HG02642 (cell line): ENCODE data around the gene AMER2.
"Not testable (repeated sequence)": the region's sequence is repeated elsewhere in the genome, so short reads cannot be mapped to it uniquely, and the experiment has no call there.

Source experiments
- ATAC-seq: cut with Tn5 transposase; IDR thresholded peaks from one replicate; pipeline ENCODE4 v1.9.1; 2021; ENCODE audit warnings: mild to moderate bottlenecking; ENCODE audit not compliant: unreplicated experiment, poor library complexity

AMER2 gene

DNA sequence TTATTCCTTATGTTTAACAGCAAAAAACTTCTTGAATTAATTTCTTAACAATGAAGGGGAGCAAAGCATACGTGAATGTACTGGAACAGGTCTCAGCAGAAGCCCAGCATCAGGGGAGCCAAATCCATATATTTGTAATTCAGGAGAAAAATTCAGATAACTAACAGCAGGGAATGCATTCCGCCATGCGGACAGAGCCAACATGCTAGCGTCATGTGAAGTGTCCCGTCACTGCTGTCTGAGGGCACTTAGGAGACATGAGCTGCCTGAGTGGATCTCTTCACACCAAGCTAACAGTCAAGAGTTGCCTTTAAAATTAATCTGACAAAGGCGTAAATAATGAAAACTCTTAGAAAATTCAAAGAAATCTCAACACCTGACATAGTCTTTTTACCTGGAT is 6.4 kb downstream of the AMER2 start:
- no peak for ATAC-seq

DNA sequence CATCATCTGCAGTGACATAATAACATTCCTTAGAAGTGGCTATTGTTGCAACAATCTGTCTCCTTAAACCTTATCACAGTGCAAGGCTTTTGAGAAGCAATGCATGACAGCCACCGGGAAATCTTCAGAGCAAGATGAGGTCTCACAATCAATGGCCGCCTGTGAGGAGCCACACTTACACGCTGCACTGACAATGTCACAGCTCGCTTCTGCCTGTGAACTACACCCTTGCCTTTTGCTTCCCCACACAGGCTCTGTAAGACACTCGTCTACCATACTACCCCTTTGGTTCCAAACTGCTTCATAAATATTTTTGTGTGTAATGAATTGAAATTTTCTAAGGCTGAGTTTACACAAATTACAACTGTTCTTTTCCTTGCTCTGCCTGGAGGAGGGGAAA is 6.9 kb downstream of the AMER2 start:
- ATAC-seq = not testable (repeated sequence)

DNA sequence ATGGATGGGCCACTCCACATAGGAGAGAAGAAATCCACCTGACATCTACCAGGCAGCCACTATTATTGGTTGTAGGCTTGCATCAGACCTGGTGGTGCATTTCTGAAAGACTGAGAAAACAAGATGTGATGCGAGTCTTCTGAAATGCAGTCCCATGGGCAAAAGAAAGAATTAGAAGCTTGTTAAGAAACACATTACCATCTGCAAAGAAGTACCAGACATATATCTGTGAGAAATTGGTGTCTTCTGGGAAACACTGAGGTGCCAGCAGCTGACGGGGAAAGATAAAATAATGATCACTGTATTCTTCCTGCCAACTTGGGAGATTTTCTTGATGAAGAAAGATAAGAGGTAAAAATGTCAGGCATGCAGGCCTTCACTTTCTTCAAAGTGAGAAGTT is 14.4 kb downstream of the AMER2 start:
- no peak for ATAC-seq

DNA sequence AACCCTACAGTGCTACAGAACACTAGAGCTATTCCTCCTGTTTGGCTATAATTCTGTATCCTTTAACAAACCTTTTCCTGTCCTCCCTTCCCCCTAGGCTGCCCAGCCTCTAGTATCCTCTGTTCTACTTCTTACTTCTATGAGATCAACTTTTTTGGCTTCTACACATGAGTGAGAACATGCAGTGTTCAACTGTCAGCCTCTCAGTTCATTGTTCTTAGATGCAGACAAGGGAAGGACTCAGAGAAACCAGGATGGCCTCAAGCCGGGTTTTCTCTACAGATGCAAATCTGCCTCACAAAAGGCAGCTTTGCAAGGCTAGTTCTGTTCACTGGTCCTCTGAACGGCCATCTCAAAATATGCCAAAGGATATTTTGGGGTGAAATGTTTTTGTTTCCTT is 18.4 kb downstream of the AMER2 start:
- ATAC-seq = no peak

DNA sequence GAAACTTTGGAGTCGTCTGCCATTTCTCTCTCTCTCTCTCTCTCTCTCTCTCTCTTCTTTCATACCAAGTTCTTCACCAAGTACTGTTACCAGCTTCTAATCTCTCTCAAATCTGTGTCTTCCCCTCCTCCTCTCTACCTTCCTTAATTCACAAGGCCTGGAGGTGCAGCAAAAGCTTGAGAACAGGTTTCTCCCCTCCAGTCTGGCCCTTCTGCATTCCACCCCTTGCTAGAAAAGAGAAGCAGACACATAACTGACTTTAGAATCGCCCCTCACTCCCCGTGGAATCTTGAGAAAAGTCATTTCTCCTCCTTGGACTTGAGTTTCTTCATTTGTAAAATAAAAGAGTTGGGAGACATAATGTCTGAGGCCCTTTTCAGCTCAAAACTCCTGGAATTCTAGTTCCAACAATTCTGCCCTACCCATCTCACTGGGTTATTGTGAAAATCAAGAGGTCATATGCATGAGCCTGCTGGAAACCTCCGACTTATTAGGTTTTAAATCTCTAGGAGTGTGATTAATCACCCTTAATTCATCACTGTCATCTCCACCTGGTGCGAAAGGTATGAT is 20.4 kb downstream of the AMER2 start:
- no peak for ATAC-seq

DNA sequence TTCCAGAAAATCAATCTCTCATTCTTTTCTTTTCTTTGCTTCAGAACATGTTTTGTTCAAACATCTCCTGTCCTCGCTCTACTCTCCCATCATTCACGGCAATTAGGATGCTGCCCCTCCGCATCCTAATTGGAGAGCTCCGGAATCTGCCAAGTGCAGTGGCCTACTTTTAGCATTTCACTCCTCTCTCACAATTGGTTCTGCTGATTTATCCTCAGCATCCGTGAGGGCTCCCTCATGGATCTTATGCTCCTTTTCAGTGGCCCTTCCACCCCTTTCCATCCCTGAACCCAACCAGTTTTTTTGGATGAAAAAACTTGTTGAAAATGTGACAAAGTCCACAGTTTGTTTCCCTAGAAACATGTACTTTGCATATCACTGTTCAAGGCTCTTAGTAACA is 22.4 kb downstream of the AMER2 start:
- no peak for ATAC-seq

DNA sequence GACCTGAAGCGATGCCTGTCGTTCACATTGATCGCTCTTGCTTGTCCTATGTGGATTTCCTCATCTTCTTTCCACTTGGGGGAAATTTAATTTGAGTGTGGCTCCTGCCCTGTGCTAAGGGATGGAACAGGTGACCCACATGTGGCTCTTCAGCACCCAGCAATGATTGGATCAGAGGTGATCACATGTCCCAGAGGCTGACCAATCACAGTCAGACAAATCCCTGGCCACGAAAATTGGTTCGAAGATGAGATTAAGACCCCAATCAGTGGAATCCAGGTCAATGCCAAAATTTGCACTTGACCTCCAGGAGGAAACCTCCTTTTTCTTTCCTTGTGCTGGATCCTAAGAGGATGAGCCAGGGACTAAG is 23.7 kb downstream of the AMER2 start:
- no peak for ATAC-seq

DNA sequence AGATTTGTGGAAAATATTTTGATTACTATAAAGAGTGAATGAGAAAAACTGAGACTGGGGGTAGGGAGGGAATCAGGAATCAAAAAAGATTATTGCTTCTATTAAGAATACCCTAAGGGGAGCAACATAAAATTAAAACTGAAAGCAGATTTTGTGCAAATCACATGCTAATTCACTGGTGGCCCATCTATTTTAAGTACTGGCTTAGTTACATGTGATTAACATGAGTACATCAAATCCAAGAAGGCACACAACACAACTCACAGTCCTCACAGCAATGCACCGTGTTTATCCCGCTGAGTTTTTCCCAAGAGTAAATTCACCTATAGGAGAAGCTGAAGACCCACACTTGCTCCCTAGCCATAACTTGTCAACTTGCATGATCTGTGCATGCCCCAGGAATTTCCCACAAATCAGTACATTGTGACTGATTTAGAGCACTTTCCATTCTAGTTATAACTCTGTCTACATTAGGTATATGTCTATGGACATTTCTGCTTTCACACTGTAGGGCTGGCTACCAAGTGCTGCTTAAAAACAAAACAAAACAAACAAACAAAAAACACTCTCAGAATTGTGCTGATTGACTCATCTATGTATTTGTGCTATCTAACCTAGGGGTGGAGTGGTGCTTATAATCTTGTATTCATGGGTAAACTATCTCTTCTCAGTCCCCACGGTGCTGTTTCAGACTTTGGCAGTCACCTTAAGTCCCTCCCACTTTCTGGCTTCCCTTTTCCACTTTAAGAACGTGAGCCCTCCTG is 24.3 kb downstream of the AMER2 start:
- peak; percentile 83 for ATAC-seq

DNA sequence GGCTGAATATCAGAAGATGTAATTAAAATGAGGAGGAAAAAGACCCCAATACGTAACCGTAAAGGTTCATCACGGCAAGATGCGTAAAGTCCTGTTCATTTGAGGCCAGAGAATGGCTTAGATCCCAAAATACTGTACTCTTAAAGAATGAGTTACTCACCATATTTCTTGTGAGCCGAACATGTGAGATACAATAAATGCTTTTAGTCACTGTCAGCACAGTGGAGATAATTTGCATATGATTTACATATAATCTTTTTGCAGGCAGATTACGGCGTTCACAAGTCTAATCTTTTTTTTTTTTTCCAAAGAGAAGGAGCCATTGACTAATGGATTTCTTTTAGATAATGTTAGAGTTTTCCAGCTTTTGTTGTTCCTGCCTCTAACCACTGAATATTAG is 28.4 kb downstream of the AMER2 start:
- no peak for ATAC-seq

DNA sequence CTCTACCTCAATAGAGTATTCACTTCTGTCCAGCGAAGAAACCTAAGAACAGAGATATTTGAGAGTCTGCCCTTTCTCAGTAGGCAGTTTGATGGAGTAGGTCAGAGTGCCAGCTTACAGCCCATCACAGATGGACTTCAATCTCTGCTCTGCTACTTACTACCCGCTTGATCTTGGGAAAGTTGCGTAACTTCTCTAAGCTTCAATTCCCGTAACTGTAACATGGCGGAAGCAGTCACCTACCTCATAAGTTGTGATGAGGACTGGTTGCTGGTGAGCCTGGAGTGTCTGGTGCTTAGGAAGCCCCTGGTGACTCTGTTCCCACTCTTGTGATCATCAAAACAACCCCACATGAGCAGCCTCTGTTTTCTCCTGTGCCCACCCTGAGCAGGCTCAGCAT is 31.0 kb downstream of the AMER2 start:
- ATAC-seq = no peak

DNA sequence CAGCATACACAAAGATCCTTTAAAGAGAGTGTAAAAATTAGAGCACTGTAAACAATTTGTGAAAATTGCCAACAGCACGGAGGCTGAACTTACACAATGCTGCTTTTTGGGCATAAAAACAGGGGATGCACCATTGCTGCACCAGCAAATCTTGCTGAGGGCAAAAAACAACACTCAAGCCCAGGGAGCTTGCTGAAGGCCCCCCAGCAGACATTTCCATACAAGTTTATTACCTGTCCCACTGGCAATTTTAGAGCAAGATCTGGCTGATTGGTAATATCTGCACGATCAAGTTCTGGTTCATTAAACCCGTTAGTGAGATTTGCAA is 34.3 kb downstream of the AMER2 start:
- ATAC-seq = no peak

DNA sequence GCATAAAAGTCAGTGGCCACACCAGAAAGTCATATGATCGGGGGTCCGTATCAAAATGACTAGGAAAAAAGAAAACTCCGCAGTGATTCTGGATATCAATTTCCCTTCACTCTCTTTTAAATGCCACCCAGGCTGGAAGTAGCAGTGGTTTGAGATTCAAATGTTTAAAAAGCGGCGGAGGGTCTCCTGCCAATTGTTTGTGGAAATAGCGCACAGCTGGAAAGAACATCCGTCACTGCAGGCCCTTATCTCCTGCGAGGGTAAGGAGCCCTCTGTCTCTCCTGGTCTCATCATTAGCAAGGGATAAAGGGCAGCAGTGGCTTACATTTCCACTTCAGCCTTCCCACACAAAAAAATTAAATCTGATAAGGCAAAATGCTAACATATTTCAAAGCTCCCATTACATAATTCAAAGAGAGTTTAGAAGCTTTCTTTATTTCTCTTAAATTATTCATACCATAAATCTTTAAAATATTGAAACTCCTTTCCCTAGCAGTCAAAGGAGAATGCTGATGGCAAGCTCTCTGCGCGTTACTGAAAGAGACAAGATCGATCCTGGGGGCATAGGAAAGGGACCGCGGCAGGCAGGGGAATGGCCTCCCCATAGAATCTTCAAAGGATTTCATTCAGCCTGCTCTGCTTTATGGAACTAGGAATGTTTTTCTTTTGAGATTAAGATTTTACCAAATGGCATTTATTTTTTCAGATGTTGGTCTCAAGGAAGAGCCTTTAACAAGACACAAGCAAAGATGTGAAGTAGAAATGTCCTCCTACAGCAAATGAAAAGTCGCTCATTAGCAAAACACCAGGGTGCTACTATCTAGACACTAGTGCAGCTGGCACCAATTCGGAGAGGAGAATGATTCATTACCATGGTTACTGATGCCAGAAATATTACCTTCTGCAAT is 35.0 kb downstream of the AMER2 start:
- no peak for ATAC-seq

DNA sequence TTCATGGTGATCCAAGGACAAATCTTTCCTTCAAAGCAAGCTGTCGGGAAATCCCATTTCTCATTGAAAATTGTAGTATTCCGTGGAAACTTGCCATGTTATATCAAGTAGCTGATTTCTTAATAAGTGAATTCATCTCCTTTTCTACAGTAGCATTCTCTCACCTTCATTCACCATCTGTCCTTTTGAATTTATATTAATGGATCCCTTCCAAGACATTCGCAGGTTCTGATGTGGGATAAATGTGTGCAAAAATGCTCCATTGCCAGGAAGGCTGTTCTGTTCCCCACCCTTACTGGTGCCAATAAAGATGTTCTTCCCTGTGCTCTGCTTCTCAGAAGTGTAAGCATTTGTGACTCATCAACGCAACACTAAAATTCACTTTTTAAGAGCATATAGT is 36.2 kb downstream of the AMER2 start:
- ATAC-seq = no peak

DNA sequence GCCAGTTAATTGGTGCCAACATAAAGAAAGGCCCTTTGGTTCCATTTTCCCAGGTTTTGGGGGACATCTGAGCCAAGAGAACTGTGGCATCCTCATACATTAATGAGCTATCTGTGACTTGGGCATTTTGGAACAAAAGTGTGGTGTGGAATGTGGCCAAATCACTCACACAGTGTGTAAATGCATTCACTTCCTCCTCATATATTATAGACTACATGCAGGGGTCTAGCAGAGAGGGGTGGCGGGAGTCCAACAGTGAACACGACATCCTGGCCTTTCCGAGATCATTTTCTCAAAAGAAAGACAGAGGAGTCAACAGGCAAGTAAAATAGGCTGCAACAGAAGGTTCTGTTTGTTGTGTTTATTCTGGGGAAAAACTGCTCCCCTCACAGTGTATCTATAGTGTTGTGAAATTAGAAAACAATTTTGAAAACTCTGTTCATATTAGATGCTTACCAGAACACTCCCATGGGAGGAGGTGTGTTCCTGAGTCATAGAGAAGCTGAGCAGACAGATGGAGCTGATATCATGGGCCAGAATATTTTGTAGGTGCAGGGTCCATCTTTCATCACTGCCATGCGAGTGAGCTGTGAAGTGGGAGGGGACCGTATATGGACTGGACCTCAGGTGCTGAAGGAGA is 39.2 kb downstream of the AMER2 start:
- no peak for ATAC-seq

DNA sequence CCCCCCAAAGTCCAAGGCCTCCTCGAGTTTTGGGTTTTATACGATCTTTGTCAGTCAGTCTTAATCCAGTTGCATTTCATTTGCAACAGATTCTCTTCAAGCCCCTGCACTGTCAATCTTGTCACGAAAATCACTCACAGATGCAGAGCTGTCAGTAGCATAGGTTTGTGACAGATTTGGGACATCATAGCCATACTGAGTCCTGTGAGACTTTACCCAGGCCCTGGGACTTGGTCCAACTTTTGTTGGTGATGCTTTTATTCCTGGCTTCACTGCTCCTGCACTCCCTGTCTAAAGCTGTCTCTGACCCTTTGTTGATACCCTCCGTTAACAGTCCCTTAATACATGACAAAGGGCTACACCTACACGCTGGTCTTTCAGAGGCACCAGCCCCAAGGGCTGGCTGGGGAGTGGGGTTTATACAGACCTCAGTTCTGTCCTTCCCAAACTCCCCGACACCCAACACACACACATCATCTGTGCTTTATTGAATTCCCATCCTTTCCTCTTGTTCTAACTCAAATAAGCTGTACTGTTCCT is 40.1 kb downstream of the AMER2 start:
- no peak for ATAC-seq

DNA sequence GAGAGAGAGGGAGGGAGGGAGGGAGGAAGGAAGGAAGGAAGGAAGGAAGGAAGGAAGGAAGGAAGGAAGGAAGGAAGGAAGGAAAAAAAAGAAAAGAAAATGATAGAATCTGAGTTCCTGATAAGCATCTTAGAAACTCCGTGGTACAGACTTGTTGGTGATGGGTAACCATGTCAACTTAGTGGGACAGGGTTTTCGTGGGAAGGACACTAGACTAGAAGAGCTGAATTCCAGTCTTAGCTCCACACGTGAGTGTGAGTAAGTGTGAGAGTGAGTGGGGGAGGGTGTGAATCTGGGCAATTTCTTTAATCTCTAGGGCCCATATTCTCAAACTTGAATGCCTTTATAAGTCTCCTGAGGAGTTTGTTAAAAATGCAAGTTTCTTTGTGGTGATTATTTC is 41.1 kb downstream of the AMER2 start:
- ATAC-seq = no peak

DNA sequence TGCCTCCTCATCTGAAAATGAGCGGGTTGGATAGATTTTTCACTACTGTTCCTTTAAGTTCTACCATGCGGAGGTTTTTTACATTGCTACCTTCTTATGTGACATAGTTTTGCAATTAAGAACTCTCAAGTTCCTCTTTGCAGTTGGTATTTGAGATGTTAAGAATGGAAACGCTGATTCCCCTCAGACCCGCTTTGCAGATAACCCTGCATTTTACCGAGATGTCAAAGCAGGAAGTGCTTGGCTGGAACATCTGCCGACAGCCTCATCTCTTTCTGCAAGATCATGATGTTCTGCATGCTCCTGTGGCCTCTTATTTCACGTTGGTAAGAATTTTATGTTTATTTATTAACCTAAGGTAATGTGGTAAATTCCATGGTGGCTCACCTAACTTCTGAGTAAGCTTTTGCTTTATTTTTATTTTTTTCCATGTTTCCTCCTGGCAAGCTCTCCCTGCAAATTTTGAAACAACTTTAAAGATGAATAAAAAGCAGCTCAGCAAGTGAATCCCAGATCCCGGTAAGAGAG is 53.6 kb downstream of the AMER2 start:
- no peak for ATAC-seq

DNA sequence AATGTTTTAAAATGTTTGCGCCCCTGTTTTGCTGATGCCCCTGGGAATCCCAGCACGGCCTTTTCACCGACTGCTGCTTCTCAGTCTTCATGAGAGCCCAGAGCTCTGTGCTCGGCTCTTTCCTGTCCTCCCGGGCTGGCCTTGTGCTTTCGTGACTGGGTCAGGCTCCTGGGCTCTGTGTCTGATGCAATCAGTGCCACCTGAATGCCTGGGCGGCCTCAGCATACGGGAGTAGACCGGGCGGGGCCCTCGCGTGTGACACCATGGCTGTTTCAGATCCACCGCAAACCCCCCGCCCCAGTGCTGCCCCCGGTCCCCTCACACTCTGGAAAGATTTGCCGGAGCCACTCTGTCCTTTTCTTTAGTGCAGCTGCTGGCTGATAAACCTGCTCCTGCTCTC is 54.8 kb downstream of the AMER2 start:
- ATAC-seq = no peak

DNA sequence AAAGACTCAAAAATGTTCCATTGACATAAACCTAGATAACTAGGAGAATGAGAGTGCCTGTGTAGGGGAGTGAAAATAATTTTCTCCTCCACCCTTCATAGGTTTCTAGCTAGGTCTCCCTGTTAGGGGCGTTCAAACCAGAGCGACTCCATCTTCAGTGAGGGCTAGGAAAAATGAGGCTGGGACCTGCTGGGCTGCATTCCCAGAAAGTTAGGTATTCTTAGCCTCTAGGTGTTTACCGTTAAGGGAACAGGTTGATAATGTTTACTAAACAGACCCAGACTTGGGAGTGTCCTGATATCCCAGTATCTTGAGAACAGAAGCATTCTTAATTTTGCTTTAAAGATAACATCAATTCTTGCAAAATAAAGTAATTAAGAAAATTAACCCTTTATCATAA is 56.0 kb downstream of the AMER2 start:
- no peak for ATAC-seq

DNA sequence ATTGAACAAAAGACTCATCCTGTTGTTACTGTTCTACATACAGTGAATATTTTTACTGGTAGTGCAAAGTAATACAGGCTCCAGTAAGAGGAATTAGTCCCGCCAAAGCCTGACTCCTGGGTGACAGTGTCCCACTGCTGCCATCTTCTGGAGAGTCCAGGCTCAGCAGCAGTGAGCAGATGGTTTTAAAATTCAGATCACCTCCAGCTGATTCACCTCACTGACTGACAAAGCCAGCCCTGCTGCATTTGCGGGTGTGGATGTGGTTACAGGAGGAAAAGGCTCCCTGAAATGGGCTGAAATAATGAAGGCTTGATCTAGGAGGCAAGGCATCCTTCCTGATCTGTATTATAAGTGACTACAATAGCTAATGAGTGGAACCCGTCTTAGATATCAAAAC is 57.9 kb downstream of the AMER2 start:
- peak; percentile 83 for ATAC-seq
